Colonic mucosa (tissue), 4 donors: ENCODE data around the gene PACSIN2. TPM values are rescaled to one million over a fixed set of nuclear protein-coding genes. Genes with fewer than 3 reads are reported as not detected.

Experiments used
- DNase-seq: peaks from one replicate; pipeline ENCODE4 v3.0.0-alpha.2; 2020
- H3K27ac ChIP-seq: fragments of 200-600 bp; one replicate; pipeline ENCODE4 v1.8.0; 2021
- H3K27me3 ChIP-seq: fragments of 200-600 bp; one replicate; pipeline ENCODE4 v1.8.0; 2021
- H3K36me3 ChIP-seq: fragments of 200-600 bp; one replicate; pipeline ENCODE4 v1.8.0; 2021
- H3K4me1 ChIP-seq: fragments of 200-600 bp; one replicate; pipeline ENCODE4 v1.8.0; 2021; ENCODE audit warnings: mild to moderate bottlenecking
- H3K4me3 ChIP-seq: fragments of 200-600 bp; one replicate; pipeline ENCODE4 v1.8.0; 2021
- H3K9ac ChIP-seq, 2 donors: one replicate each; pipeline ENCODE4 v1.7.0; 2013; ENCODE audit warnings: control low read depth in 2 of 2, low read depth in 2 of 2, low read length in 2 of 2
- H3K9me3 ChIP-seq: fragments of 200-600 bp; one replicate; pipeline ENCODE4 v1.8.0; 2021
- intact Hi-C: fragments of 100-400 bp; cut with DNase I; formaldehyde crosslinking; loops from one replicate; pipeline ENCODE4 v1.14.1; 2022
- total RNA-seq, 2 donors: library from RNA; stranded (reverse); fragmentation: NEBNext Ultra II Directional in 1 of 2; extraction: Animal tissue kit (Norgen Biotek cat#: 25700) in 1 of 2; gene quantifications; one replicate each; pipeline ENCODE4 v1.2.1, GENCODE V29; 2021
- TF ChIP-seq, protein P1 (sequence below): fragments of 200-600 bp; IDR thresholded peaks from one replicate; pipeline ENCODE4 v1.8.0; 2022; ENCODE audit warnings: antibody characterized with exemption, mild to moderate bottlenecking
- donor health status: healthy.
- donor health status: DM: no; HTN: no; CAD: no.
- donor health status: DM: no; HTN: no; CAD: no.

PACSIN2 gene, protein sequence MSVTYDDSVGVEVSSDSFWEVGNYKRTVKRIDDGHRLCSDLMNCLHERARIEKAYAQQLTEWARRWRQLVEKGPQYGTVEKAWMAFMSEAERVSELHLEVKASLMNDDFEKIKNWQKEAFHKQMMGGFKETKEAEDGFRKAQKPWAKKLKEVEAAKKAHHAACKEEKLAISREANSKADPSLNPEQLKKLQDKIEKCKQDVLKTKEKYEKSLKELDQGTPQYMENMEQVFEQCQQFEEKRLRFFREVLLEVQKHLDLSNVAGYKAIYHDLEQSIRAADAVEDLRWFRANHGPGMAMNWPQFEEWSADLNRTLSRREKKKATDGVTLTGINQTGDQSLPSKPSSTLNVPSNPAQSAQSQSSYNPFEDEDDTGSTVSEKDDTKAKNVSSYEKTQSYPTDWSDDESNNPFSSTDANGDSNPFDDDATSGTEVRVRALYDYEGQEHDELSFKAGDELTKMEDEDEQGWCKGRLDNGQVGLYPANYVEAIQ
- total RNA-seq = 100 to 1,000 TPM; 143 to 160 TPM

DNA sequence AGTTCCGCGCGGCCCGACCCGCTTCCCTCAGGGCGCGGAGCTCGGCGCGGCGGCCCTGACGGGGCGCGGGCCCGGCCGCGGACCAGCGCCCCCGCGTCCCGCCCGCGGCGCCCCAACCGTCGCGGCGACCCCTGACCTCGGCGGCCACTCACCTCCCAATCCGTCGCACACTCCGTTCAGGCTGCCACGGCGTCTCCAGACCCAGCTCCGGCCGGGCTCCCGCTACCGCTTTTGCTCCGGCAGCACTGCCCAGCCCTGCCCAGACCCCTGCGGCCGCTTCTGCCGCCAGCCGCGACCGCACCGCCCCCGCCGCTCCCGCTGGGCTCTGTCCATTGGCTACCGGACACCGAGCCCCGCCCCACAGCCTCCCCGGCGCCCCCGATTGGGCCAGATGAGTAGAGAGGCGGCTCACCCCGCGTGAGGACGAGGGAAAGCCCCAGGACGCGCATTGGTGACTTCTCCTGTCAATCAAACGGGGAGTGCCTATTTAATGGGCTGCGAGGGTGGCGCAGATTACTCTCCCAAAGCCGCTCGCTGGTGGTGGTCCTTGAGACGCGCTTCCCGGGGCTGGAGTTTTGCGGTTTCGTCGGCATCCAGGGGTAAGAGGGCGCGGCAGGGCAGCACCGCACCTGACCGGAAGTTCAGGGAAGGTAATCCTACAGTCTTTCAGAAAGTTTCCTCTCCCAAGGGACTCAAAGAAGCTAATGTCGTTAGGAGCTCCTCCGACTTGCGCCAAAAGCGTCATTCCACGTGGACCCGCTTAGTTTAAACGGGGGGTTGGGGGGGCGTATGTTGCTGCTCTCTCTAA, at the start of gene PACSIN2:
PACSIN2 (minus strand) TSS at position 281 of the 808 bp plus-strand sequence. CDS start 103,069 bp downstream, outside the sequence.
- no peaks in the 10 kb centered on the region for H3K27me3 ChIP-seq
- DNase-seq = peak; percentile 100
- TF ChIP-seq, protein P1, sequence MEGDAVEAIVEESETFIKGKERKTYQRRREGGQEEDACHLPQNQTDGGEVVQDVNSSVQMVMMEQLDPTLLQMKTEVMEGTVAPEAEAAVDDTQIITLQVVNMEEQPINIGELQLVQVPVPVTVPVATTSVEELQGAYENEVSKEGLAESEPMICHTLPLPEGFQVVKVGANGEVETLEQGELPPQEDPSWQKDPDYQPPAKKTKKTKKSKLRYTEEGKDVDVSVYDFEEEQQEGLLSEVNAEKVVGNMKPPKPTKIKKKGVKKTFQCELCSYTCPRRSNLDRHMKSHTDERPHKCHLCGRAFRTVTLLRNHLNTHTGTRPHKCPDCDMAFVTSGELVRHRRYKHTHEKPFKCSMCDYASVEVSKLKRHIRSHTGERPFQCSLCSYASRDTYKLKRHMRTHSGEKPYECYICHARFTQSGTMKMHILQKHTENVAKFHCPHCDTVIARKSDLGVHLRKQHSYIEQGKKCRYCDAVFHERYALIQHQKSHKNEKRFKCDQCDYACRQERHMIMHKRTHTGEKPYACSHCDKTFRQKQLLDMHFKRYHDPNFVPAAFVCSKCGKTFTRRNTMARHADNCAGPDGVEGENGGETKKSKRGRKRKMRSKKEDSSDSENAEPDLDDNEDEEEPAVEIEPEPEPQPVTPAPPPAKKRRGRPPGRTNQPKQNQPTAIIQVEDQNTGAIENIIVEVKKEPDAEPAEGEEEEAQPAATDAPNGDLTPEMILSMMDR = no peak
- intact Hi-C loops = loop anchor here (10.0 kb wide), 1 partner anchor 80 kb away; no protein-coding TSS in a partner anchor
- H3K36me3 ChIP-seq = no peaks in the 10 kb centered on the region
- H3K4me1 ChIP-seq = peaks cover 9% of the 10 kb centered on the region
- H3K27ac ChIP-seq = peak within 1 kb of the TSS; percentile 73
- H3K9me3 ChIP-seq = no peaks in the 10 kb centered on the region
- peak within 1 kb of the TSS; percentile 73 to 79 for H3K9ac ChIP-seq
- H3K4me3 ChIP-seq = peak within 1 kb of the TSS; percentile 71

DNA sequence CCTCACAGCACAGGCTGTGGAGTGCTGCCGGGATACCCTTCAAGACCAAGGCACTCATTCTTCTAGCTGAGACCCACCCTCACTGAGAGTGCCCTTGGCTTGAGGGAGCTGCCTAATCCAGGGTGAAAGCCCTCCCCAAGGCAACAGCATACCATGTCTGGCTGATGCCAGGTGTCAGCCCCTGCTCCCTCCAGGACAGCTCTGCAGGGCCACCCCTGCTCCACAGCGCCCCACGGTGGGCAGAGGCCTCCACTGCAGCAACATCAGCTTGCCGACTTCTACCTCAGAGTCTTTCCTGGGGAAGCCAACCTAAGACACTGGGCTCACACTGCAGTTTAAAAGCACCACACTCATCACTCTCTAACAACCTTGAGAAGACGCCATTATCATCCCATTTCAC, 45.2 kb upstream of the PACSIN2 start:
- H3K4me3 ChIP-seq = no peak overlapping the region
- H3K27ac ChIP-seq = no peak overlapping the region
- H3K9ac ChIP-seq = no peak overlapping the region
- intact Hi-C loops = no loop called here
- no peaks in the 10 kb centered on the region for H3K27me3 ChIP-seq
- no peaks in the 10 kb centered on the region for H3K36me3 ChIP-seq
- TF ChIP-seq, protein P1 = peak; percentile 50
- DNase-seq = peak; percentile 45
- no peaks in the 10 kb centered on the region for H3K9me3 ChIP-seq
- no peaks in the 10 kb centered on the region for H3K4me1 ChIP-seq

DNA sequence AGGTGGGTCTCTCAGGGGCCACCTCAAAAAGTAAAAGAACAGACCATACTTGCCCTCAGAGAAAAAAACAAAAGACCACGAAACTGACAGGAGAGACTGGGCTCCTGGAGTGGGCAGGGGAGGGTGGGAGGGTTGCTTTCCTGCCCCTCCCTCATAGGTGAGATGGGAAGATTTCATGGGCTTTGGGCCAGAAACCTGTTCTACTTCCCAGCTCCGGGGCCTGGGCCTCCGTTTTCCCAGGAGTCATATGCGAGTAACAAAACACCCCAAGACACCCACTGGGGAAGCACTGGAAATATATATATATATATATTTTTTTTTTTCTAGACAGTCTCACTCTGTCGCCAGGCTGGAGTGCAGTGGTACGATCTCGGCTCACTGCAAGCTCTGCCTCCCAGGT, 42.7 kb upstream of the PACSIN2 start:
- no peak overlapping the region for H3K9ac ChIP-seq
- H3K9me3 ChIP-seq = no peaks in the 10 kb centered on the region
- no peaks in the 10 kb centered on the region for H3K4me1 ChIP-seq
- no peak overlapping the region for H3K4me3 ChIP-seq
- TF ChIP-seq, protein P1 = no peak
- no peak for DNase-seq
- intact Hi-C loops = no loop called here
- H3K27me3 ChIP-seq = no peaks in the 10 kb centered on the region
- no peak overlapping the region for H3K27ac ChIP-seq
- H3K36me3 ChIP-seq = no peaks in the 10 kb centered on the region

DNA sequence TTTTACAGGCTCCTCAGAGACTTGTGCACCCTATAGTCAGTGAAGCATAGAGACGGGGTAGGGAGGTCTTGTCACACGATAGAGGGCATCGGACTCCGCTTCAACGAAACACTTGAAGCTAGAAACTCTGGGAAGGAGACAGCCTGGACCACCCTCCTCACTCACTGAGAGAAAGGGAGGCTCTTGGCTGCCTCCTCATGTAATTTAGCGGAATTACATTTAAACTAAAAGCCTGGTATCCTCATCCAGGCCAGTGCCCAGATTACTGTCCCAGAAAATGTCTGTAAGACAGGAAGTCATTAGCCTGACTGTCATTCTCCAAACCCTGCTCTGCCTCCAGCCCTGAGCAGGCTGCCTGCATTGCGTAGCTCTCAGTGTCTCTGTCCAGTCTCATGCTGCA, 38.2 kb upstream of the PACSIN2 start:
- intact Hi-C loops = no loop called here
- H3K4me1 ChIP-seq = no peaks in the 10 kb centered on the region
- no peak overlapping the region for H3K4me3 ChIP-seq
- no peaks in the 10 kb centered on the region for H3K36me3 ChIP-seq
- no peak overlapping the region for H3K9ac ChIP-seq
- no peaks in the 10 kb centered on the region for H3K9me3 ChIP-seq
- TF ChIP-seq, protein P1 = no peak
- DNase-seq = no peak
- no peak overlapping the region for H3K27ac ChIP-seq
- no peaks in the 10 kb centered on the region for H3K27me3 ChIP-seq

DNA sequence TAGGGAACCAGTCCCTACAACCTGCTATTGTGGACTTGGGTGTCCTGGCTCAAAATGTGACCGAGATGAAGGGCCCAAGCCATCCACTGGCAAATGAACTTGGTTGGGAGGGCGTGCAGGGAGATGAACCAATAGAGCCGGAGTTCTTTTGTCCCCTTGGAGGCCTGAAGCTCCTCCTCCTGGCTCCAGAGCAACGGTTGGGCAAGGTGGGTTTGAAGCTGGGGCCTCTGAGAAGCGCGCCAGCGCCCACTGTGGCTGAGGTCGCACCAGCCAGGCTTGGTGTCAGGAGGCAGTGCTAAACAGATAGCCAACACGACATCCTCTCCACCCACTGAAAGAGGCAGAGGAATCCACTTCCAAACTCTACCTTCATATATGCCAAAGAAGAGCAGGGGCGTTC, 36.0 kb upstream of the PACSIN2 start:
- no peak overlapping the region for H3K9ac ChIP-seq
- no peaks in the 10 kb centered on the region for H3K4me1 ChIP-seq
- no peaks in the 10 kb centered on the region for H3K36me3 ChIP-seq
- H3K27ac ChIP-seq = no peak overlapping the region
- TF ChIP-seq, protein P1 = no peak
- no peak overlapping the region for H3K4me3 ChIP-seq
- H3K27me3 ChIP-seq = no peaks in the 10 kb centered on the region
- intact Hi-C loops = no loop called here
- DNase-seq = no peak
- no peaks in the 10 kb centered on the region for H3K9me3 ChIP-seq
